DLD1 (cell line): ENCODE results near the gene GLIS2.

Experiments
- in situ Hi-C: cut with HindIII; loops from 2 replicates; pipeline ENCODE4 v1.10.0; 2017; ENCODE audit warnings: low sequenced_read_pairs

GLIS2 gene

DNA sequence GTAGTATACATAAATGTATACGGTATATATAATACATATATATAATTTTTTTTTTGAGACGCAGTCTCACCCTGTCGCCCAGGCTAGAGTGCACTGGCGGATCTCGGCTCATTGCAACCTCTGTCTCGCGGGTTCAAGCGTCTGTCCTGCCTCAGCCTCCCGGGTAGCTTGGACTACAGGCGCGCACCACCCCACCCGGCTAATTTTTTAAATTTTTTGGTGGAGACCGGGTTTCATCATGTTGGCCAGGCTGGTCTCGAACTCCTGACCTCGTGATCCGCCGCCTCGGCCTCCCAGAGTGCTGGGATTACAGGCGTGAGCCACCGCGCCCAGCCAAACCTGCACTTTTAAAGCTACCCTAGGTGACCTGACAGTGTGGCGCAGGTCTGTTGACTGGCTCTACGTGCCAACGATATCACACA lies 34.5 kb downstream of the GLIS2 start:
- in situ Hi-C loops, result no loop called here

DNA sequence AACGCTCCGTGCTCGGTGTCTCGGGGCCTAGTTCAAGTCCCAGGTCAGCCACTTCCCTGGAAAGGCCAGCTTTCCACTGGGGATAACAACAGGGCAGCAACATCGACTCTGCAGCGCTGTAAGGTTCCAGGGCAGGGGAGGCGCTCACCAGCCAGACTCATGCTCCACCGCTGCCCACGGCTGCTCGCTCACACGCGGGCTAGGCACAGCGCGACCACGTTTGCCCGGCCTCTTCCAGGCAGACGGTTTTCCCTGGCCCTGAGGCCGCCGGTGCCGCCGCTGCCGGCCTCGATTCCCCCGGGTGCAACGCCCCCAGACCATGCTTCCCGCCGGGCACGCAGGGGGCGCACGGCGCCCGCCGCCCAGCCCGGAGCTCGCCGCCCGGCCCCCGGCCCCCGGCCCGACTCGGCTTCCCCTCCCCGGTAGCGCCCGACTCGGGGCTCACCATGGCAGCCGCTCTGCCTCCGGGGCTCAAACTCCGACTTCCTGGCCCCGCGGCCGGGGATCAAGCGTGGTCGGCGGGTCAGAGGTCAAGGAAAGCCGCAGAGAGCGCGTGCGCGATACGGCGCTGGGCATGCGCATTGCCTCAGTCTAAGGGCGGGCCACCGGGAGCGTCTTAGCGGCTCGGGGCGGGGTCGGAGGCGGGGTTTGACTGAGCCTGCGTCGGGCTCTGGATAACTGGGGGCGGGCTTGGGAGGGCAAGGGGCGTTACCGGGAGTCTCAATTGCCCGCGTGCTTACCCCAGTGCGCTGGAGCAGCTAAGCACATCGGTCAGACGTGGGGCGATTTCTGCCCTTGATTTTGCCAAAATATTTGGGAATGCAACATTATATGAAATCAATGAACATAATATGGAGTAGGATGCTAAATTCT lies 35.2 kb downstream of the GLIS2 start, which contains the start of gene PAM16:
PAM16 (minus strand) TSS at position 535 of the 873 bp plus-strand sequence; CDS start at position 448, 87 bp downstream.
- in situ Hi-C loops, result no loop called here

DNA sequence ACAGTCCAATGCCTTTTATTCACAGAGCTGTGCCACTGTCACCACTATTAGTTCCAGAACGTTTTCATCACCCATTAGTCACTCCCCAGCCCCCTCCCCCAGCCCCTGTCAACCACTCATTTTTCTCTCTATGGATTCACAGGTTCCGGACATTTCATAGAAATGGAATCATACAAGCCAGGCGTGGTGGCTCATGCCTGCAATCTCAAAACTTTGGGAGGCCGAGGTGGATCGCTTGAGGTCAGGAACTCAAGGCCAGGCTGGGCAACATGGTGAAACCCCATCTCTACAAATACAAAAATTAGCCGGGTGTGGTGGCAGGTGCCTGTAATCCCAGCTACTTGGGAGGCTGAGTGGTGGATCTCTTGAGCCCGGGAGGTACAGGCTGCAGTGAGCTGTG lies 36.0 kb downstream of the GLIS2 start:
- in situ Hi-C loops, result no loop called here

DNA sequence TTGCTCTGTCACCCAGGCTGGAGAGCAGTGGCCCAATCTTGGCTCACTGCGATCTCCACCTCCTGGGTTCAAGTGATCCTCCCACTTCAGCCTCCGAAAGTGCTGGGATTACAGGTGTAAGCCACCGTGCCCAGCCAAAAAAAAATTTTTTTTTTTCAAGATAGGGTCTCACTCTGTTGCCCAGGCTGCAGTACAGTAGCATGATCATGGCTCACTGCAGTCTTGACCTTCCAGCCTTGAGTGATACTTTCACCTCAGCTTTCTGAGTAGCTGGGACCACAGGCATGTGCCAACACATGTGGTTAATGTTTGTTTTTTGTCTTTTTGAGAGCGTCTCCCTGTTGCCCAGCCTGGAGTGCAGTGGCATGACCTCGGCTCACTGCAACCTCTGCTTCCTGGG lies 37.0 kb downstream of the GLIS2 start:
- in situ Hi-C loops, result no loop called here

DNA sequence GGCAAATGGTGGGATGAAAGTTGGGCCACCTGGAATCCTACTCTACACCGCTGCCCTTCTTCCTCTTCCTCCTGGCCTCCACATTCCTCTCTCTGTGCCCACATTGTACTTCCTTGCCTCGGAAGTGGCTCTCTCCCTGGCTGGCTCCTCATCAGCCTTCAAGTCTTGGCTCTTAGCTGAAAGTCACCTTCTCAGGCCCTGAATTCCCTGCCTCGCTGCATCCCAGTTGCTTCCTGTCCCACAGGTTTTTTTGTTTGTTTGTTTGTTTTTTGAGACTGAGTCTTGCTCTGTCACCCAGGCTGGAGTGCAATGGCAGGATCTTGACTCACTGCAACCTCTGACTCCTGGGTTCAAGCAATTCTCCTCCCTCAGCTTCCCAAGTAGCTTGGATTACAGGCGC lies 37.8 kb downstream of the GLIS2 start:
- in situ Hi-C loops, result no loop called here

DNA sequence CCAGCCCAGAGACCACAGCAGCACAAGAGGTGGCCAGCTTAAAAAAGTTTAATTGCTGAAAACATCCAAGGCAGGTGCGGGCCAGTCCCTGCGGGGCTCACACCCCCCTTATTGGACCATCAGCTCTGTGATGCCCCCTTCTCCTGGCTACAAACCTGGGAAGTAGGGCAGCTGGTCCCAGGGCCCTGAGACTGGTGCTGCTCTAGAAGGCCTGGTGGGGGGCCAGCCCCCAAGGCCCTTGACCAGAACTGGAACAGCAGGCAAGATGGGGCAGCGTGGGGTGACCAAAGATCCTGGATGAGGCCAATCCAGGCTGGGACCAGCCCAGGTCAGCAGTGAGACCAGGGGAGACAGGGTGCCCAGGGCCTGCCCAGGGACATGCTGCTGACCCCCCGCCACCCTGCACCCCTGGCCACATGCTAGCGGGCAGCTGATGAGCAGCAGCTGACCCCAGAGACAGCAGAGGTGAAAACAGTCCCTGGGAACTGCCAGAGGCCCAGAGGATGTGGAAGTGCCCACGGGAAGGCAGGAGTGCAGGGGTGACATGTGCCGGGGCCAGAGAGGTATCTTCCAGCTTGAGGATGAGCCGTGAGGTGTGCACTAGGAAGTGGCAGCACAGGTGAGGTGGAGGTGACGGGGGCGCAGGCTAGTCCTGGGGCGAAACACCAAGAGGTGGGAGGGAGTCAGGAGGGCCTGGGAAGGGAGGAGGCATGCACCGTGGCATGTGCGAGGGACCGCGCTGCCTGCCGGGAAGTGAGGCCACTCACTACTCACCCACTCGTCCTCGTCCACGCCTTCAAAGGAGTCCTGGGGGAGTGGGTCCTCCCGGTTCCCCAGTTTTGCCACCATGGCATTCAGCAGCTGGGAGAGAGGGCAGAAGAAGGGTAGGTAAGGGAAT lies 38.9 kb downstream of the GLIS2 start:
- in situ Hi-C loops, result no loop called here

DNA sequence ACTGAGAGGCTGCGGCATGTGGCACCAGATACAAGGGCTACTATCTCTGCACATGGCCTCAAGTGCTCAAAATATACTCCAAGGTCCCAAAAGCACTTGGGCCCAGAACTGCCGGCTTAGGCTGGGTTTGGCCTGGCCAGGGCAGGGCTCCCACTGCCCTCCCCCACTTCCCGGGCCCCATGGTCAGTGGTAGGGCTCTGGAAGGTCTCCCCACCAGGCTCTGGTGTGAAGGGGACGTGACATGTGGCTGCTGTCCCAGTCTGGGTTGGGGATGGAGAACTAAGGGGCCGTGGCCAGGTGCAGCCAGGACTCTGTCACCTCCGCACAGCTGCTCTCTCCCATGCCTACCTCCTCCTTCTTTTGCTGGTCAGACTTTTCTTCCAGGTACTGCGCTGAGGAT lies 41.0 kb downstream of the GLIS2 start:
- in situ Hi-C loops, result no loop called here

DNA sequence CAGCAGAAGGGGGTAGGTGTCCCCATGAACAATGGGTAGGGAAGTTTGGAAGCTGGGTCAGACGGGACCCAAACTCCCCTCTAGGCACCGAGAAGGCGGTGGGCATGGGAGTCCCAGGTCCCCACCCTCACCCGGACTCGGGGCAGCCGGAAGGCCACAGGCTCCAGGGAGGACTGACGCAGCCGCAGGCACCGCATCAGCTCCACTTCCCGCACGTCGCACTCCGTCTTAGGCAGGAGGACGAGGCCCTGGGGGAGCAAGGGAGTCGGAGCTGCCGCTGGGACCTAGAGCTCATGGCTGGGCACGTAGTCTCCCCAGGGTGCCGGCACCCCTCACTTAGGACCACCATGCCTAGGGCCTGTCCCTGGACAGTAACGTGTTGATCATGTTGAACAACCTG lies 42.4 kb downstream of the GLIS2 start:
- in situ Hi-C loops, result no loop called here

DNA sequence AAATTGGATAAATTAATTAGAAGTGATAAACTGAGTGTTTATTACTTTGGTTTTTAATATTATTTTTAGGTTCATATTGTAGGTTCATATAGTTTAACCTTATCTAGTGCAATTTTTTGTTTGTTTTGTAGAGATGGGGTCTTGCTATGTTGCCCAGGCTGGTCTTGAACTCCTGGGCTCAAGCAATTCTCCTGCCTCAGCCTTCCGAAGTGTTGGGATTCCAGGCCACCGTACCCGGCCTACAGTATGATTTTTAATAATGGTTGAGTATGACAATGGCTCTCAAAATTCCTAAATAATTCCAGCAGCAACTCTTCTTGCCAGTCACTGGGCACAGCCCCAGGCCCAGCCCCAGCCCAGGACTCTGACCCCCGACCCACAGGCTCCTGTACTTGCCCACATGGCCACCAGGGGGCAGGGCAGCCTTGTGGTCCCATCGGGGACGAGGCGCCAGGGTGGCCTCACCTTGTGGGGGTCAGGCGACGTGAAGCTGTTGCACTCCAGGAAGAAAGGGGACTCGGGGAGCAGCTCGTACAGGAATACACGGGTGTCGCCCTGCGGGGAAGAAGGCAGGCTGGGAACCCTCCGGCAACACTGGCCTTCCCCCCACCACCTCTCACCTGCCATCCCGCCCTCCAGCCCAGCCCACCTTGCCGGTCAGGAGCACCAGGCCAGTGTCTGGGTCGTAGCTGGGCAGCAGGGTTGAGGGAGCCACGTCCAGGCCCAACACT lies 43.1 kb downstream of the GLIS2 start:
- in situ Hi-C loops, result no loop called here

DNA sequence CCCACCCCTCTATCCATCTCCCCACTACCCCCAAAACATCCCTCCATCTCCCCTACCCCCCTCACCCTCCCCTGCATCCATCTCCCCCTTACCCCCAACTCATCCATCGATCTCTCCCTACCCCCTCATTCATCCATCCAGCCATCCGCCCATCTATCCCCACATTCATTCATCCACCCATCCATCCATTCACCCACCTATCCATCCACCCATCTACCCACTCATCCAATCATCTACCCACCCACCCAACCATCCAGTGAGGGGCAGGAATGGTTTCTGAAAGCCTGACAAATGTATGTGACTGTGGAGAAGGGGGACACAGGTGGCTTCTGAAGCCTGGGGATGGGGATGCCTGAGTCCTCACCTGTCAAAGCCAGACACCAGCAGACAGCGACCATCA lies 44.0 kb downstream of the GLIS2 start:
- in situ Hi-C loops, result no loop called here

DNA sequence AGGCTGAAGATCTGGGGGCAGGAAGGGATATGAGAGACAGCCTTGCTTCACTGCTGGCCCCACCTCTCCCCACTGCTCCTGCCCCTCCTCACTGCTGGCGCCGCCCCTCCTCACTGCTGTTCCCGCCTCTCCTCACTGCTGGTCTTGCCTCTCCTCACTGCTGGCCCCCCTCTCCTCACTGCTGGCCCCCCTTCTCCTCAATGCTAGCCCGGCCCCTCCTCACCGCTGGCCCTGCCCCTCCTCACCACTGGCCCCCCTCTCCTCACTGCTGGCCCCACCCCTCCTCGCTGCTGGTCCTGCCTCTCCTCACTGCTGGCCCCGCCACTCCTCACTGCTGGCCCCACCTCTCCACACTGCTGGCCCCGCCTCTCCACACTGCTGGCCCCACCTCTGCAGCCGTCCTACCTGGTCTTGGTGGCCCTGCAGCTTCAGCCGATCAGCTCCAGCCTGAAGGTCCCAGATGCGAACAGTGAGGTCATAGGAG lies 44.7 kb downstream of the GLIS2 start:
- in situ Hi-C loops, result no loop called here

DNA sequence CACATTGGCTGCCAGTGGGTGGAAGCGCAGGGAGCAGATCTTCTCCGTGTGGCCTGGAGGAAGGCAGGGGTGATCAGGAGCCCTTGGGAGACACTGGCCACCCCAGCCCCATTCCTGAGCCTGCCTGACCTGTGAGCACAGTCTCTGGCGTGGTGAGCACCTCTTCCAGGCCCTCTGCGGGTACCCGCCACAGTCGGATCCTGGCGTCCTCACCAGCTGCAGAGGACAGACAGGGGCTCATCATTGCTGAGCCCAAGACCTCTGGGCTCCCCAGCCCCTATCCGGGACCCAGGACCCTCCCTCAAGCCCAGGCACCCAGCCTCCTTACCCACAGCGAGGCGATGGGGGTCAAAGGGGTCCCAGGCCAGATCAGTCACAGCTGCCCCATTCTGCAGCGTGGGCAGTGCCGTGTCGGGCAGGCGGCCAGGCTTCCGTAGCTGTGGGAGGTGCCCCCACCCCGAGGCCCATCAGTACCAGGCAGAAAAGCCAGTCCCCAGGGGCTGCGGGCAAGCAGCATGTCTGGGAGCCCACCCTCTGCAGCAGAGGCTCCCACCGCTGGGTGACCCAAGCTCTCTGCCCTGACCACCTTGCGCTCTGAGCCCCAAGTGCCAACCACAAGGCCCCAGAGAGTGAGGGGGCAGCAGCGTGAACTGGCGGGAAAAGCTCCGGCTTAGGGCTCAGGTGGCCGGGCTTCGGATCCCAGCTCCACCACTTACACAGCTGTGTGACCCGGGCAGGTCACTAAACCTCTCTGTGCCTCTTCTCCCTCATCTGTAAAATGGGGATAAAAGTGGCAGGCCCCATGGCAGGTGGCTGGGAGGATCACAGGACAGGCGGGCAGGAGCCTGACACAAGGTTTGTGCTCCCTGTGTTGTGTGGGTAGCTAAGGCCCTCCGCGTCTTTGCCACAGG lies 45.4 kb downstream of the GLIS2 start:
- in situ Hi-C loops, result no loop called here

DNA sequence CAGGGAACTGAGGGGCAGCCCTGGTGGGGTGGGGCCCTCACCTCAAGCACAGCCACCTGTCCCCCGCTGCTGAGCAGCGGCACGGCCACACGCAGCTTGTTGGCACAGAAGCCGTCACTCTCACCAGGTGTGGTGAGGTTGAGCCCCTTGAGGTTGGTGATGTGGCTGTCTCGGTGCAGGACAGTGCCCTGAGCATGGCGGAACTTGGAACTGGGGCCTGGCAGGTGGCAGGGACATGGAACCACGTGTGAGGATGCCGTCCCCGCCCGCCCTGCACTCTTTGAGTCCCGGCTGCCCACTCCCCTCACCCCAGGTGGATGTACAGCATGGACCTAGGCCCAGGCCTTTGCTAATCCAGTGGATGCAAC lies 46.1 kb downstream of the GLIS2 start:
- in situ Hi-C loops, result no loop called here

DNA sequence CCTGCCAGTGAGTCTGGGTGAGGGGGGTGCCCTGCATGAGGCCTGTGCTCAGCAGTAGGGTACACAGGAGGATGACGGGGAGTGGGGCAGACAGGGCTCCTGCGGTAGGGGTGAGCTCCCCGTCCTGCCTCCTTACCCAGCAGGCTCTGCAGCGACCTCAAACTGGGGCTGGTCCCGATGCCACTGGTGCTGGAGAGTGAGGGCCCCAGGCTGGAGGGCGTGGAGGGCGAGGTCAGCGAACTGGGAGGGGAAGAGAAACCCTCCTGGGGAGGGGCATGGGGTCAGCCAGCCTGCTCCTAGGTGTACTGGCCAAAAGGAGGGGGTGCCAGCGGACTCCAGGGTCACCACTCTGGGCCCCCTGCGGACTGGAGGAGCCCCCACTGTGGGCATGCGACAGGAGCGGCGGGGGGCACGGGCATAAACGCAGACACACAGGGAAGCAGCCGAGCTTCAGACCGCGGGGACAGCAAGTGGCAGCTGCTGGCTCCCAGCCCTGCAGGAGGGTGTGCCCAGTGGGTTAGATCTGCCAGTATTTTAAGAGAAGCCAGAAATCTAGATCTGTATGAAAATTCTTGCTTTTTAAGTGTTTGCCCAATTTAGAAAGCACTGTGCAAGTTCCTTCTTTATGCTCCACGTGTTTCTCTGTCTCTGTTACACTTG lies 46.7 kb downstream of the GLIS2 start:
- in situ Hi-C loops, result no loop called here

DNA sequence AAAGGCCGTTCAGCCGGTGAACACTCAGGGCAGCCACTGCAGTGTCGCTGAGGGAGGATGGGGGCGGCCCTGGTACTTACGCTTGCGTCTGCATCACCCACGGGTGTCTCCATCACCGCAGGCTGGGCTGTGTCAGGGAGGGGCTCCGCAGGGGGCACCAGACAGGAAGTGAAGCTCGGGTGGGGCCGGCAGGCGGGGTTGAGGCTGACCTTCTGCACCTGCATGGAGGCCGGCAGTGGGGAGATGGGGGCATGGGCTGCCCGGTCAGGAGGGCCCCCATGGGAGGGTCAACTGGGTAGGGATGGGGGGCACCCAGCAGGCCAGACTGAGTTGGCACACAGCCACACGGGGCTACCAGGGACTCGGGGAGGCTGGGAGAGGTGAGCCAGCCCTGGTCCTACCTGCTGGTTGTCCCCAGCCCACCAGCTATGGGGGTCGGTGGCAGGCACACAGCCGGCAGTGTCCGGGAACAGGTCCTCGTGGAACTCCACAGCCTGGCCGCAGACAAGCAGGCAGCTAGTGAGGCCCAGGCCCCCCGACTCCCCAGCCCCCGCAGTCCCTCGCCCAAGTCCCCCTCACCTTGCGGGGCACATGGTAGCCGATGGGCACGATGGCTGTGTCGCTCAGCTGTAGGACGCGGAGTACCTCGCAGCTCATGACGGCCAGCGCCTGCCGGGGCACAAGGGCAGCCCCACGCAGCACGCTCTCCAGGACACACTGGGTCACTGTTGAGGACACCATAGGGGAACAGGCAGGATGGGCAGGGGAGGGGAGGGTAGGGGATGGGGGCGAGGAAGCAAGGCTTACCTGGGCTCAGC lies 48.5 kb downstream of the GLIS2 start:
- in situ Hi-C loops, result no loop called here

DNA sequence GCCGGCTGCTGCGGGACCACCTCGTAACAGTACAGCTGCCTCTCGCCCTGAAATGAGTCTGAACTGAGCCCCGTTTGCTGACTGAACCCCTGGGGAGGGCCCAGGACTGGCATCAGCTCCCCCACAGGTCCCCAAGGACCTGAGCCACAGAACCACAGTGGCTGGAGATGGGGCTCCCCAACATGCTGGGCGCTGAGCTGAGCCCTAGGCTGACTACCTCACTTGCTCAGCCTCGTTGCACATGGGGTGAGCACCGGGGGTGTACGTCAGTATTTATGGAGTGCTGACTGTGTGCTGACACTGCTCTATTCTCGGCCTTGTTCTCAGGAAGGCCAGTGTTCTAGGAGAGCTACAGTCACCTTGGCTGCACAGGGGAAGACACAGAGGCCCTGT lies 49.1 kb downstream of the GLIS2 start:
- in situ Hi-C loops, result no loop called here

DNA sequence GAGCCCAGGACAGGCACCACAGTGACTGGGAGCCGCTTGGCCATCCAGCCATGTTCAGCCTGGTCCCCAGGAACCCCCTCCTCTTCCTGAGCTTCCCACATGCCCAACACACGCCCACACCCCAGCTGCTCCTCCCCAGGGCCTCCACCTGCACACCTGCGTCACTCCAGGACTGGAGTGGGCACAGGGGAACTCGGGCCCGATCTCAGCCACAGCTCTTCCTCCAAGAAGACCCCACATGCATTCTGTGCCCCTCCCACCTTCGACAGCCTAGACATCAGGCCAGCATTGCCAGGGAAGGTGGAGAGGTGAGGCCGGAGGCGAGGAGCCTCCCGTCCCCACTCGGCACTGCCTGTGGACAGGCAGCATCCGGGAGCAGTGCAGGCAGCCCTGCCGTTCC lies 49.7 kb downstream of the GLIS2 start:
- in situ Hi-C loops, result no loop called here

DNA sequence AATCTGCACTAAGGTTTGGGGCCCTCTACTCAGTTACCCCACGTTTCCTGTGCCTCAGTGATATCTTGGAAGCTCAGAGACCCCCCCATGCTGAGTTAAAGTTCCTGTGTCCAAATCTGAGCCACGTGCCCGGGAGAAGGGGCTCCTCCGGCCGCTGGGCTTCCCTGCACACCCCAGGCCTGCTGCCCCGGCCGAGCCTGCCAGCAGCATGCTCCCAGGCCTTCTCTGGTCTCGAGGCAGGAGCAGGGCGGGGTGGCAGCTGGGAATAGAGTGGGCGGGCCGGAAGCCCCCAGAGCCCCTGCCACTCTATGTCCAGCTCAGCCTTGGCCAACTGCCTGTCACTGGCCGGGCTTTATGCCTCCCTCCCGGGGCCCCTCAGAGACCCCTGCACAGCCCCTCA lies 50.1 kb downstream of the GLIS2 start:
- in situ Hi-C loops, result no loop called here

DNA sequence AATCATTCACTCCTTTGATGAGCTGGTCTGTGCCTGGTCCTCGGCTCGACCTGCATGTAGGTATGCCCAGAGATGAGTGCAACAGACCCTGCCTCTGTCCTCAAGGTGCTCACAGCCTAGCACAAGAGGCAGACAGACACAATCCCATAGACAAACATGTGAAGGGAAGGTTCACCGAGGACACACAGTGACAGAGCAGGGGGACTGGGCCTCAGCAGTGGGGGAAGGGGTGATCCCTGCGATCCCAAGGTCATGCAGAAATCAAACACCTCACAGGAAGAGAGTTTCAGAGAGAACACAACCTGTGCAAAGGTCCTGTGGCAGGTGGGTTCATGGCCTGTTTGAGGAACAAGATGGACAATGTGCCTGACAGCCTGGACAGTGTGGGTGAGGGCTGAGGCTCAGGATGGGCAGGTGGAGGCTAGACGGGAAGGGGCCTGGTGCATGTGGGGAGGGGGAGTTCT lies 51.6 kb downstream of the GLIS2 start:
- in situ Hi-C loops, result no loop called here
